NCI-H1417 treated with DMSO at 0.1 percent for 48 hours (cell line): ENCODE results near the gene SENP1.
"Not testable (repeated sequence)": the region's sequence is repeated elsewhere in the genome, so short reads cannot be mapped to it uniquely, and the experiment has no call there.

Experiments
- DNase-seq: peaks from one replicate; lab custom pipeline; 2025; lab: John Stamatoyannopoulos, UW

SENP1 gene

DNA sequence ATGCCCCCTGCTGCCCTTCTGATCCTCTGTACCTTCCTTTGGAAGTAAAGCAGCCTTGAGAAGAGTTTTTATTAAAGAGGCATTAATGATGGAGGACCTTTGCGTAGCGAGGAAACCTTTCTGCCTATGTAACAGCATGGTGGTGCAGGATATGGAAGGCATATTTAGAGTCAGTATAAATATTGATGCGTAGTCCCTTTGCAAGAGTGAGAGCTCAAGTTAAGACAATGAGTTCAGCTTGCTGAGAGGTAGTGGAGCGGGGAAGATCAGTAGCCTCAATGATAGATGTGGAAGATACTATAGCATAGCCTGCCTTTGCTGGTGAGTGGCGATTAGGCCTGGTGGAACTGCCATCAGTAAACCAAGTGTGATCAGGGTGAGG lies 5.4 kb upstream of the SENP1 start:
- DNase-seq = not testable (repeated sequence)

DNA sequence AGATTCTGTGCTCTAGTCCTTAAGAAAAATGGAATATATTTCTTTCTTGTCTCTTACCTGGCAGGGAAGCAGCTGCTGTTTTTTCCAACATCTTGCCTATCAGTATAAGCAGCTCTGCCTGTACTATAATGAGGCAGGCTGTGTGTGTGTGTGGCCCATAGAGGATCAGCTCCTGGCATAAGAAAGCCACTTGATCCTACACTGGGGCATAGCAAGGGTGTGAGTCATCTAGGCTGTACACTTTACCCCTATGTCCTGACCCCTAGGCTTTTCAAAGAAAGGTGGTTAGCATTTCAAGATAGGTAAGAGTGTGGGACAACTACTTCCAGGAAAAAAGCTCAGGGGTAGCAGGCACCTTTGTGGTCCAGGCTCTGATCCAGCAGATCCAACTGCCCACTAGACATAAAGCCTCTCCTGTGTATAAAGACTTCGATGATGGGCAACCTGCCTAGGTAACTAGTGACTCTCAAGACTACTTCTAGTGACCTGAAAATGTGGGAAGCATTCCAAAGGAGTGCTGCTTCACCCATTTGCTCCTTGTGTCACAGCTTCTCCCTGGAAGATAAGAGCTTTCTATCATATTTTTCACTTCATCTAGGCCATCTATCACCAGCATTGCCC lies 4.9 kb upstream of the SENP1 start:
- DNase-seq = no peak

DNA sequence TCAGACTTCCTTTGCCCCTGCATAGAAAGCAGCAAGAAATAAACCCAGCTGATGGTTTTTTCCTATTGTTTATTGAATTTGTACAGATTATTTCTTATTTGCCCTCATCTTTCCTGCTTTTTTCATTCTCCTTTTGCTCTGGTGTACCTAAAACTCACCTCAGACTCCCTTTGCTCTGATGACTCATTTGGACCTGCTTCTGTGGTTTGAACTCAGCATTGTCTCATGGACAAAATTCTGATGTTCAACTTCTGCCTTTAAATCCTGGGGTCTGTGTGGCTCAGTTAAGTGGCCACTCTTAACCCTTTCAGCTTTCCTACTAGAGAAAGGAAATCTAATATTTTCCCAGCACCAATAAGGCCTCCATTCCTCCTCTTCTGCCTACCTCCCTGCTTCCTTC lies 3.5 kb upstream of the SENP1 start:
- no peak for DNase-seq

DNA sequence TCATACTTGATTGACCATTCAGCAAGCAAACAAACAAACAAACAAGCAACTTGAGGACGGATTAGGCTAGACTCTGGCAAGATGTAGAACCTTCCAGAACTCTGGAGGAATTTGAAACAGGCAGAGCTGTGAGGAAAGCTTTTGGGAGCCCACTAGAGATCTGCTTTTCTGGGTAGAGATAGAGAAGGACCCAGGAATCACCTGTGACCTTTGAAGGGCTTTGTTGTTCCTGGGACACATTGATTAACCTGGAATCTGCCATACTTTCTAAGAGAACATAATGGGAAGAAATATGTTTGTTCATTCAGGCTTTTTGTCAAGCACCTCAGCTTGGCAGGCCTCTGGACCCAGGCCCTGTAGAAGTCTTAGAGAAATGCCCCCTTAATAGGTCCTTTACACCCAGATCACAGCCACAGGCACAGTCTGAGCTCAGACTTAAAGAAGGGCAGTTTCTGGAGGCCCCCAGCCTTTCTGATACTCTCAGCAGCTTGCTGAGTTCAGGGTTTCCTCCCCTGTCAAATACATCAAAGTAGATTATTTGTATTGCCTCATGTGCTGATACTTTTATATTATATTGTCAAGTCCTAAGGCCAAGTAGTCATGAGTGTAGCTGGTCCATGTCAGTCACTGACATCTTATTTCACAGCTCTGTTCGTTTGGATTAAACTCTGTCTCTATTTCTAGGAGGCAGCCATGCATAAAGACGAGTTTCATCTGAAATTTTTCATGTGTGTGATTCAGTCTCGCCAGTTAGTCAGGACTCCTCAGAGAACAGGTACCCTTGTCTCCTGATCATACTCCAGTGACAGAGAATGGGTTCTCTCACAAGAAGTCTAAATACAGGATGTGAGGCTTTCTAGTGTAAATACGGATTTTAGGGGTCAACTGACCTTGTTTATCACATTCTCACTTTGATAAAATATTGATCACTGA lies 1.1 kb upstream of the SENP1 start:
- no peak for DNase-seq

DNA sequence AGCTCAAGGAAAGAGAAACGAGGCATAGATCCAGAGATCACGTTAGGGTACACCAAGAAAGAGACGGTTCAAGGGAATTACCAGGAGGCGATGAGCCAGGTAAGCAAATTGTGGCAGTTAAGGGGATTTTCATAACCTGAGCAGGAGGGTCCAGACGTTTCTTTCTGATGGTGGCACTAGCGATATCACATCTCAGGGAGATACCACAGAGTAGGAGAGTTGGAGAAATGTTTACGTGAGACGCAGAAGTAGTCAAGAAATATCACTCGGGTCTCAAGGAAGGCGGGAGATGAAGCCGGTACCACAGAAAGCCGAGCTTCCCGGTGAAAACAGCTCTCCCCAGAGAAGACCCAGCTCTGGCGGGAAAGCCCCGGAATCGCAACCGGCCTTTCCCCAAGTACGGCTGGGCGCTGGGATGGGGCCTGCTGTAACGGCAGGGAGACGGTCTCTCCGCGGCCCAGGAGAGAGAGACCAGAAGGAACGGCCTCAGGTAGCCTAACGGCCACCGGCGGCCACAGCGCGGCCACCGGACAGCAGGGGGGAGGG lies 485 bp downstream of the SENP1 start:
- no peak for DNase-seq

DNA sequence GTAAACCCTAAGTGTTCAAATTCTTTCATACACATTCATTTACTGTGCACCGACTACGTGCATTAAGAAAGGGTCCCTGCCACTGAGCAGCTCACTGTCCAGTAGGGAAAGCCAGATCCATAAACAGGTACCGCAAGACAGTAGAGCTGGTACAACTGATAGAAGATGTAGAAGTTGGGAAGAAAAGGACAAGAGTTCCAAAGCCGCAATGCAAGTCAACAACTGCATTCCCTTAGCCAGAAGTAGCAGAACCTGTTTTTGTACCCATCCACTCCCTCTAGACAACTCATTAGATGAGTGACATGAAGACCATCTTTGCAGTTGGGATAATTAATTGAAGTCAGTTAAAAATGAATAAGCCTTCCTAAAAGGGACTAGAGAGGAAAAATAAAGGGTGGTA lies 1.3 kb downstream of the SENP1 start:
- DNase-seq = no peak

DNA sequence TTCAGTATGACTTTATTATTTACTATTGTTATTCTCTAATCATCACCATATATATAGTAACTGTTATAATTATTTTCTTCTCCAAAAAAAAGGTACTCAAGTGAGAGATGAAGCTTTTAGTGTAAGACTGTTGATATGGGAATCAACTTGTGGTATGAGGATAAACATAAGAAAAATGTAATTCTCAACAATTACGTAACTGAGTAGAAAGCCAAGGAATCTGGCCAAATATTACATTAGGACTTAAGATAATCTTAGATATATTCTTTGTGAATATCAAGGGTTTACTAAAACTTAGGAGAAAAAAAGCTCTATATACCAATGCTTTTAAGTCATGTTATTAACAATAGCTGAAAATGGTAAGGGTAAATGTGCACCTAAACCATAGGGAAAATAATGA lies 13.3 kb downstream of the SENP1 start:
- no peak for DNase-seq

DNA sequence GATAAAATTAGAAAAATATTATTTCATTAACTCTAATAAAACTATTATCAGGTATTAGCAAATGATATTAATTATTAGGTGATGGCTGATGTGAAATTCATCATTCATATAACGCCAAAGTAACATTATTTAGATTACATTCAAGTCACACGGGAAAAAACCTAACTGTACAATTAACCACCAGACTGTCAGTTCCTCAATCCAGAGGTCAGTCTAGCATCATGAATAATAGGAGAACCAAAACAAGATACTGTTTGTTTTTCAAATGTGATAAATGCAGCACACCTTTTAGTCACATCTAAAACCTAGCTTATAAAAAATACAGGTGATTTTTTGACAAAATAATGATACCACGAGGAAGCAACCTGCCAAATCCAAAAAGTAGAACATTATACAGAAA lies 19.6 kb downstream of the SENP1 start:
- no peak for DNase-seq

DNA sequence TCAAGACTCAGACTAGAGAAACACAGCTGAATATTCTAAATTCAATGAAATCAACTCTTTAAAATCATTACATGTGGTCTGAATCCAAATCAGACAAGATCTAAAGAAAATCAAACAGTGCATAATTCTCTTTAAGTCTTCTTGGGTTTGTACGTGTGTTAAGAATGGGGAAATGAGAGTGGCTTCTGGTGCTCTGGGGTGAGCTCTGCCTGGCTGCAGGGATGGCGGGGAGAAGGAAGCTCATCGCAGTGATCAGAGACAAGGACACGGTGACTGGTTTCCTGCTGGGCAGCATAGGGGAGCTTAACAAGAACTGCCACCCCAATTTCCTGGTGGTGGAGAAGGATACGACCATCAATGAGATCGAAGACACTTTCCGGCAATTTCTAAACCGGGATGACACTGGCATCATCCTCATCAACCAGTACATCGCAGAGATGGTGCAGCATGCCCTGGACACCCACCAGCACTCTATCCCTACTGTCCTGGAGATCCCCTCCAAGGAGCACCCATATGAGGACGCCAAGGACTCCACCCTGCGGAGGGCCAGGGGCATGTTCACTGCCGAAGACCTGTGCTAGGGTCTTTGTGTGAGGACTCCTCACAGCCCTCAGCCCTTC lies 20.9 kb downstream of the SENP1 start:
- no peak for DNase-seq

DNA sequence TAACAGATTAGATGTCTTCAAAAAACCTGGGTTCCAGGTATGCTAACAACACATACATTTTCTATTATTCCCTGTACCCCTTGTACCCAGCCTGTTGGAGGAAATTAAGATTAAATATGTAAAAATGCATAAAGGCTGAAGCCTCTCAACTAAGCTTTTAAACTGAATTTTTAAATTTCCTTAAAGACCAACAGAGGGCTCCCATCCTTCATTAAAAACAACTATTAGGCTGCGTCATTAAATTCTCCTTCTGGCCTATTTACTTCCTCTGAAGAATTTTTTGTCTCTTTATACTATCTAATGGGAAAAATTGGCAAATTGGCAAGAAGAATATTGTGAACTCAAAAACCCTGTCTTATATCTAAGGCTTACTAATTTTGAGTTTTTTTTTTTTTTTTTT lies 21.8 kb downstream of the SENP1 start:
- no peak for DNase-seq

DNA sequence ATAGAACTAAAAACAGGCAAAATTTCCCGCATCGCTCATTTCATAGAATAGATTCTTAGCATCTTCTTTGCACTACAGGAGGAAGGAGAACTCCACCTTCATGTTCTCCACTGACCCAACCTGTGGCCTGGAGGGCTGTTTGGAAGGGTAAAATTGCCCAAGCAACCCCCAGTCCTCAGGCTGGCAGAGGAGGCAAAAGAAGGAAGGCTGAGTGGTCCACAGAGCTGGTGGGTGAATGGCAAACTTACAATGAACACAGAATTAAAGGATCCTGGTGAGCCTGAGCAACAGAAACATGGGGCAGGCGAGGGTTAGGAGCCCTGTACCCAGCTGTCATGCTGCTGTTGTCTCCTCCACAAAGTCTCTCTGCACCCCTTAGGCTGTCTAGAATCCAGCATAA lies 25.1 kb downstream of the SENP1 start:
- DNase-seq = no peak

DNA sequence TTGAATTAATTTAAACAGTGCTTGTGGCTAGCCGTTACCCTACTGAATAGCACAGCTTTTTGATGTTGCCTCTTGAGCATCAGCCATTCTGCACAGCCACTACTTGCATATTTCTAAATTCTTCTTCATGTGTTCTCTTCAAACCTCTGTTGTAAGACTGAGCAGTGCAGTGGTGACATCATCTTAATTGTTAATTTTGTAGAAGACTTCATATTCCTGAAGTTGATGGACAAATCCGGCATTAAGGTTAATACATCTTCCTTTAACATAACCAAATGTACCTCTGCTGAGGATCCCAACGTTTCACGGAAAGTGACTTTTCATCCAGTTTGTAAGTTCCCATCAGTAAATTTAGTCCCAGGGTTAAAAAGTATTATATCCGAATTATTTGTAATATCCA lies 25.6 kb downstream of the SENP1 start:
- no peak for DNase-seq

DNA sequence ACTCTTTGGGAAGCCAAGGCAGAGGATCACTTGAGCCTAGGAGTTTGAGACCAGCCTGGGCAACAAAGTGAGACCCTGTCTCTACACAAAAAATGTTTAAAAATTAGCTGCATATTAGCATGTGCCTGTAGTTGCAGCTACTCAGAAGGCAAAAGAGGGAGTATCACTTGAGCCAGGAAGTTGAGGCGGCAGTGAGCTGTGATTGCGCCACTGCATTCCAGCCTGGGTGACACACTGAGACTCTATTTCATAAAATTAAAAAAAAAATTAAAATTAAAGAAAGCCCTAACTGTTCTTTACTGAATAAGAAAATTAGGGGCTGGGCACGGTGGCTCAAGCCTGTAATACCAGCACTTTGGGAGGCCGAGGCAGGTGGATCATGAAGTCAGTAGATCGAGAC lies 27.0 kb downstream of the SENP1 start:
- DNase-seq = no peak

DNA sequence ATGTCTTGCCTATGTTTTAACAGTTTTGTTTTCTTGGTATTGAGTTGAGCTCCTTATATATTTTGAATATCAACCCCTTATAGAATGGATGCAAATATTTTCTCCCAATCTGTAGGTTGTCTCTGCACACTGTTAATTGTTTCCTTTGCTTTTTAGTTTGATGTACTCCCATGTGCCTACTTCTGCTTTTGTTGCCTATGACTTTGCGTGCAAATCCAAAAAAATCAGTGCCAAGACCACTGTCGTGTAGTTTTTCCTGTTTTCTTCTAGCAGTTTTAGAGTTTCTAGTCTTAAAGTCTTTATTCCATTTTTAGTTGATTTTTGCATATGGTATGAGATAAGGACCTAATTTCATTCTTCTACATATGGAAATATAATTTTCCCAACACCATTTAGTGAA lies 28.8 kb downstream of the SENP1 start:
- no peak for DNase-seq

DNA sequence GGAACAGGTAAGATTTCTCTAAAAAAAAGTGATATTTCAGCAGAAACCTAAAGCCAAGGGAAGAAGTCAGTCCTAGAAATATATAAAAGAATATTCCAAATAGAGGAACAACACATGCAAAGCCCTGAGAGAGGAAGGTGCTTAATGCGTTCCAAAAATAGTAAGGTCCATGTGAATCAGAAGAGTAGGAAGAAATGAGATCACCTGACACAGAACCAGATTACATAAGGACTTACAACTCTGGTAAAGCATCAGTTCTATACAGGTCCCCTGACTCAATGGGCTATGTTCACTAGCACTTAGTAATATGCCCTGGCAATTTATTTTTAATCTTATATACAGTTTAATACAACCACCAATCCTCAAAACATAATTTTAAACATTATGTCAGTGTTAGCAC lies 30.0 kb downstream of the SENP1 start:
- DNase-seq = no peak

DNA sequence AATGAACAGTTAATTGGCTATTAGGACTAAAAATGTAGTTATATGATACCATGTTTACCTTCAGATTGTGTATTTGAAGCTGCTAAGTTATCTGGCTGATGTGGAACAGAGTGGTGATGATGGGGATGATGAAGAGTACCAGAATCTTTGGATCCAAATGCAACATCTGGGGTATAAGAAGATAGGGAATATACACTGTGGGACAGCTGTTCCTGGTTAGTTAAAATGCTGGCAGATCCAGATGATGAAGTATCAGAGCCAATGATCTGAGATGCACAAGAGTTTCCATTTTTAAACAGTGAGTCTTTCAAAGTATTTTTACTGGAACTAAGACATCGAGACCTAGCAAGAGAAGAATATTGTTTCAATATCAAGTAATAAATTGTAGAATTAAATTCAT lies 31.6 kb downstream of the SENP1 start:
- no peak for DNase-seq

DNA sequence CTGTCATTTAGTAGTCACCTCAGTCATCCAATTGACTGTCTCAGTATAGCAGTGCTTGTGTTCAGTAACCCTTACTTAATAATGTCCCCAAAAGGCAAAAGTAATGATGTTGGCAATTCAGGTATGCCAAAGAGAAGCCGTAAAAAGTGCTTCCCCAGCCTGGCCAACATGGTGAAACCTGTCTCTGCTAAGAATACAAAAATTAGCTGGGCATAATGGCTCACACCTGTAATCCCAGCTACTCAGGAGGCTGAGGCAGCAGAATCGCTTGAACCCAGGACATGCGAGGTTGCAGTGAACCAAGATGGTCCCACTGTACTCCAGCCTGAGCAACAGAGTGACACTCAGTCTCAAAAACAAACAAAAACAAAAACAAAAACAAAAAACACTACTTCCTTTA lies 33.6 kb downstream of the SENP1 start:
- no peak for DNase-seq

DNA sequence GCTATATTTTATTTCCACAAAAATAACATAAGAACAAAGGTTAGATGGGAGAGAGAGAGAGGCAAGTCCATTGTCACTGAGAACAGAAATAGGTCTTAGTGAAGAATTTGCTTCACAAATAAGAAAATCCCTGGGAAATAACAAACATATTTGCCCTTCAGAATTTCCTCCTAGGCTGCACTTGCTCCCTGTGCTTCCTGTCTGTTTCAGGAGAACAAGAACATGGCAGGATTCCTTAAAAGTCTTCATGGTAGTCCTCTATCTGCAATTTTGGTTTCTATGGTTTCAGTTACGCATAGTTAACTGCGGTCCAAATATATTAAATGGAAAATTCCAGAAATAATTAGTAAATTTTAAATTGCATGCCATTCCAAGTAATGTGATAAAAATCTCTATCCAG lies 34.1 kb downstream of the SENP1 start:
- DNase-seq = no peak

DNA sequence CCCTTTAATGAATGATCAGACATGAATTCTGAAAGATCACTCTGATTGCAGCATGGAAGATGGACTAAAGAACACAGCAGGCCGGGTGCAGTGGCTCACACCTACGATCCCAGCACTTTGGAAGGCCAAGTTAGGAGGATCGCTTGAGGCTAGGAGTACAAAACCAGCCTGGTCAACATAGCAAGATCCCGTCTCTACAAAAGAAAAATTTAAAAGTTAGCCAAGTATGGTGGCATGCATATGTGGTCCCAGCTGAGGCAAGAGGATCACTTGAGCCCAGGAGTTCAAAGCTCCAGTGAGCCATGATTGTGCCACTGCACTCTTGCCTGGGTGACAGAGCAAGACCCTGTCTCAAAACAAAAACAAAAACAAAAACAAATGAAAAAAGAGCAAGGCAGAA lies 35.1 kb downstream of the SENP1 start:
- no peak for DNase-seq

DNA sequence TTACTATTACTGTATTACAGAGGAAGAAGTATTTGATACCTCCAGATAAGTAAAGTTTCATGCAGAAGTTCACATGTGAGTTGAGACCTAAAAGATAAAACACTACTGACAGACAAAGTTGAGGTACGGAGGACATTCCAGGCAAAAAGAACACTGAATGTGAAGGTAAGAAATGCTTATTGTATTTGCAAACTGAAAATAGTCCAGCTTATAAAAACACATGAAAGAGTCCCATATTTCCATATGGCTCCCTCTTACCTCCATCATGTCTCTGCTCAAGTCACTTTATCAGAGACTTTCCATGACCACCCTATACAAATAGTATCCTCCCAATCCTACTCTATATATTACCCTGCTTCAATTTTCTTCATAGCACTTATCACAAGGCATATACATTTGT lies 35.8 kb downstream of the SENP1 start:
- DNase-seq = no peak

DNA sequence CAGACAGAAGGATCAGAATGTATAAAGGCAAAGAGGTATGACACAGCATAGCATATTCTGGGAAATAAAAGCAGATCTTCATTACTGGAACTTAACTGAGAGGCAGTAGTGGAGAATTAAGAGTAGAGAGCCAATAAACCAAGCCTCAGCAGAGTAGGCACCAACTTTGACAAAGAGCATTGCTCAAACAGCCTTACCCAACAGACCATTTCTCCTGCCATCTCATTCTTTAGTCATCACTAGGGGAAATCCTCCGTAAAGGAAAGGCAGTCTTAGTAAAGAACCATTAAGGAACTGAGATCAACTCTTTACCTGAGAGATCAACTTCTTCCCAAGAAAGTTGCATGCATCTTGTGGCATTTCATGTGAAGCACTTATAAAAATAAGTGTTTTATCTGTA lies 36.6 kb downstream of the SENP1 start:
- DNase-seq = no peak

DNA sequence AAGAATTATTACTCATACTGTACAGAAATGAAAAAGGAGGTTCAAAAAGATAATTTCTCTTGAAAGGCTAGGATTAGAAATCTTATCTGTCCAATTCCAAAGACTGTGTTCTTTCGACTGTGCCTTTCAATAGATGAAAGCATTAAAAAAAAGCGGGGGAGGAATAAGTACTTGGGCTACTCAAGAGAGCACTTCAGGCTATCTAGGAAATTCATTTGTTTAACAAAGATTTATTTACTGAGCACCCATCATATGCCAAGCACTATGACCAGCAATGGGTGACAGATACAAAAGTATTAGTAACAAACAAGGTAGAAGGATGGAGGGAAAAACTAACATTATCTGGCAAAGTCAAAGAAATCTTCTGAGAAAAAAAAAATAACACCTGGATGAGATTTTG lies 37.4 kb downstream of the SENP1 start:
- no peak for DNase-seq
